ENCODE measurements around the gene TMEM9.
A peak's percentile ranks its signal among the peaks of the same experiment; 100 is the strongest.

TMEM9 gene

GRCh38 chr1:201126832-201127754, 27.2 kb downstream of the TMEM9 start, which contains the start of gene ASCL5:
ASCL5 (minus strand) TSS chr1:201127184; CDS start chr1:201115372, 11,812 bp downstream.
- no peak for DNase-seq (ENCODE audit: low read depth)

GRCh38 chr1:201126463-201126831, 27.8 kb downstream of the TMEM9 start:
- DNase-seq (ENCODE audit: low read depth), result no peak

GRCh38 chr1:201125800-201126199, 28.5 kb downstream of the TMEM9 start:
- DNase-seq (ENCODE audit: low read depth), result no peak

GRCh38 chr1:201125019-201125418, 29.3 kb downstream of the TMEM9 start:
- no peak for DNase-seq (ENCODE audit: low read depth)

- DNase-seq (ENCODE audit: low read depth), result no peak
Measured at GRCh38 chr1:201123866-201124265, 30.4 kb downstream of the TMEM9 start.

- DNase-seq (ENCODE audit: low read depth), result no peak
Measured at GRCh38 chr1:201122321-201122957, 31.8 kb downstream of the TMEM9 start.

- DNase-seq (ENCODE audit: low read depth), result peak; percentile 21
Measured at GRCh38 chr1:201119206-201120197, 34.8 kb downstream of the TMEM9 start.

GRCh38 chr1:201116091-201116490, 38.2 kb downstream of the TMEM9 start:
- no peak for DNase-seq (ENCODE audit: low read depth)

- DNase-seq (ENCODE audit: low read depth), result no peak
Measured at GRCh38 chr1:201115390-201115937, 38.8 kb downstream of the TMEM9 start.

GRCh38 chr1:201114245-201115131, 39.8 kb downstream of the TMEM9 start:
- DNase-seq (ENCODE audit: low read depth), result peak; percentile 50

- DNase-seq (ENCODE audit: low read depth), result no peak
Measured at GRCh38 chr1:201113451-201114244, 40.6 kb downstream of the TMEM9 start.

- no peak for DNase-seq (ENCODE audit: low read depth)
Measured at GRCh38 chr1:201112926-201113325, 41.3 kb downstream of the TMEM9 start.

- DNase-seq (ENCODE audit: low read depth), result no peak
Measured at GRCh38 chr1:201112173-201112731, 42.0 kb downstream of the TMEM9 start, which contains the start of gene CACNA1S. CACNA1S (minus strand) TSS chr1:201112426; CDS start chr1:201112339, 87 bp downstream.

GRCh38 chr1:201111672-201112071, 42.6 kb downstream of the TMEM9 start:
- DNase-seq (ENCODE audit: low read depth), result no peak

- no peak for DNase-seq (ENCODE audit: low read depth)
Measured at GRCh38 chr1:201111156-201111555, 43.1 kb downstream of the TMEM9 start.

GRCh38 chr1:201110616-201111015, 43.7 kb downstream of the TMEM9 start:
- no peak for DNase-seq (ENCODE audit: low read depth)

GRCh38 chr1:201110138-201110537, 44.1 kb downstream of the TMEM9 start:
- DNase-seq (ENCODE audit: low read depth), result no peak

- no peak for DNase-seq (ENCODE audit: low read depth)
Measured at GRCh38 chr1:201109651-201110050, 44.6 kb downstream of the TMEM9 start.

- no peak for DNase-seq (ENCODE audit: low read depth)
Measured at GRCh38 chr1:201108614-201109013, 45.7 kb downstream of the TMEM9 start.

All from activated T-cell treated with anti-CD3 and anti-CD28 coated beads for 1 hour (primary cell).